GM23338 (cell line): ENCODE results near the gene MEN1. TPM values are rescaled to one million over a fixed set of nuclear protein-coding genes. Genes with fewer than 3 reads are reported as not detected.

ENCODE experiments used
- ATAC-seq: fragments of 200-7000 bp; cut with Tn5 transposase; 3 replicates; pipeline ENCODE4 v1.9.1; 2020
- DNase-seq: peaks from one replicate; pipeline ENCODE4 v3.0.0-alpha.2; 2015; ENCODE audit warnings: low spot score
- H2AFZ ChIP-seq: fragments of 200-600 bp; sonication (generic); 2 replicates; pipeline ENCODE4 v1.8.0; 2016; ENCODE audit warnings: antibody characterized with exemption, mild to moderate bottlenecking, moderate library complexity
- H3F3A ChIP-seq: fragments of 200-600 bp; sonication (generic); replicated peaks from 2 replicates; pipeline ENCODE4 v1.8.0; 2017; ENCODE audit warnings: antibody characterized with exemption, mixed run types, low read depth
- H3K27ac ChIP-seq: fragments of 200-600 bp; sonication (generic); 2 replicates; pipeline ENCODE4 v1.6.1; 2016; ENCODE audit warnings: low read depth
- H3K27me3 ChIP-seq: fragments of 200-600 bp; sonication (generic); 2 replicates; pipeline ENCODE4 v1.8.0; 2016; ENCODE audit warnings: mild to moderate bottlenecking, mixed run types, moderate library complexity; ENCODE audit not compliant: insufficient read depth
- H3K36me3 ChIP-seq: fragments of 200-600 bp; sonication (generic); 2 replicates; pipeline ENCODE4 v1.8.0; 2016; ENCODE audit warnings: mild to moderate bottlenecking; ENCODE audit not compliant: insufficient read depth
- H3K4me1 ChIP-seq: fragments of 200-600 bp; sonication (generic); 2 replicates; pipeline ENCODE4 v1.8.0; 2016; ENCODE audit warnings: mild to moderate bottlenecking, moderate library complexity; ENCODE audit not compliant: insufficient read depth
- H3K4me2 ChIP-seq: fragments of 200-600 bp; sonication (generic); 2 replicates; pipeline ENCODE4 v1.7.1; 2017; ENCODE audit warnings: mixed run types
- H3K4me3 ChIP-seq: fragments of 200-600 bp; sonication (generic); 2 replicates; pipeline ENCODE4 v1.6.1; 2016; ENCODE audit warnings: mixed run types
- H3K79me2 ChIP-seq: fragments of 200-600 bp; sonication (generic); replicated peaks from 2 replicates; pipeline ENCODE4 v1.8.0; 2017; ENCODE audit warnings: mild to moderate bottlenecking; ENCODE audit not compliant: insufficient read depth
- H3K9me2 ChIP-seq: fragments of 200-600 bp; sonication (generic); 2 replicates; pipeline ENCODE4 v1.8.0; 2017; ENCODE audit not compliant: insufficient read depth
- H4K20me1 ChIP-seq: fragments of 200-600 bp; sonication (generic); replicated peaks from 2 replicates; pipeline ENCODE4 v1.8.0; 2017; ENCODE audit warnings: mild to moderate bottlenecking; ENCODE audit not compliant: insufficient read depth
- H3K27ac Mint-ChIP-seq: 2 replicates; pipeline ENCODE4 v1.8.0; 2020; ENCODE audit warnings: inconsistent platforms, mild to moderate bottlenecking, moderate library complexity, mixed read lengths
- H3K27me3 Mint-ChIP-seq: 3 replicates; pipeline ENCODE4 v1.8.0; 2022; ENCODE audit warnings: low read depth, mild to moderate bottlenecking, moderate library complexity, mixed read lengths, inconsistent platforms; ENCODE audit not compliant: insufficient read depth, poor library complexity
- H3K36me3 Mint-ChIP-seq: 3 replicates; pipeline ENCODE4 v1.8.0; 2021; ENCODE audit warnings: low read depth, mild to moderate bottlenecking, inconsistent platforms, moderate library complexity, mixed read lengths
- H3K4me1 Mint-ChIP-seq: 3 replicates; pipeline ENCODE4 v1.8.0; 2020; ENCODE audit warnings: mild to moderate bottlenecking, inconsistent platforms, mixed read lengths
- H3K4me3 Mint-ChIP-seq: 3 replicates; pipeline ENCODE4 v1.8.0; 2021; ENCODE audit warnings: moderate library complexity, mild to moderate bottlenecking, inconsistent platforms, mixed read lengths
- H3K9me3 Mint-ChIP-seq: 3 replicates; pipeline ENCODE4 v1.8.0; 2020; ENCODE audit warnings: moderate library complexity, mild to moderate bottlenecking, inconsistent platforms, mixed read lengths
- CREB1 ChIP-seq: fragments of 250-450 bp; sonication (Bioruptor Pico); IDR thresholded peaks from 2 replicates; pipeline ENCODE4 v1.5.0; 2020; ENCODE audit warnings: low read depth, mild to moderate bottlenecking, moderate library complexity
- CTCF ChIP-seq, 2 experiments: fragments of 200-600 bp in 1 of 2; sonication (generic) in 1 of 2; conservative IDR thresholded peaks; 2 replicates each; pipeline versions ENCODE4 v1.5.1 to v1.6.1; 2016 to 2017; ENCODE audit warnings: antibody characterized with exemption in 2 of 2, low read depth in 2 of 2, mild to moderate bottlenecking in 2 of 2, moderate library complexity in 1 of 2
- ETS1 ChIP-seq: IDR thresholded peaks from 2 replicates; pipeline ENCODE4 v1.6.1; 2016; ENCODE audit warnings: antibody characterized with exemption
- EZH2 ChIP-seq: fragments of 200-600 bp; sonication (generic); IDR thresholded peaks from one replicate; pipeline ENCODE4 v1.8.0; 2017; ENCODE audit warnings: antibody characterized with exemption, mild to moderate bottlenecking, low read depth; ENCODE audit not compliant: unreplicated experiment
- EZH2phosphoT487 ChIP-seq: fragments of 200-600 bp; sonication (generic); IDR thresholded peaks from one replicate; pipeline ENCODE4 v1.8.1; 2018; ENCODE audit warnings: antibody characterized with exemption; ENCODE audit not compliant: unreplicated experiment
- JUNB ChIP-seq: IDR thresholded peaks from one replicate; pipeline ENCODE4 v1.6.1; 2016; ENCODE audit warnings: antibody characterized with exemption; ENCODE audit not compliant: unreplicated experiment
- NANOG ChIP-seq: IDR thresholded peaks from 2 replicates; pipeline ENCODE4 v1.6.1; 2016; ENCODE audit warnings: antibody characterized with exemption, borderline replicate concordance
- POLR2AphosphoS5 ChIP-seq: IDR thresholded peaks from 2 replicates; pipeline ENCODE4 v1.6.1; 2016; ENCODE audit warnings: antibody characterized with exemption, low read depth
- REST ChIP-seq: IDR thresholded peaks from one replicate; pipeline ENCODE4 v1.6.1; 2018; ENCODE audit warnings: antibody characterized with exemption; ENCODE audit not compliant: unreplicated experiment
- STAT1 ChIP-seq: IDR thresholded peaks from one replicate; pipeline ENCODE4 v1.6.1; 2016; ENCODE audit warnings: antibody characterized with exemption; ENCODE audit not compliant: unreplicated experiment
- ZNF114 ChIP-seq: fragments of 250-450 bp; sonication (Bioruptor Pico); IDR thresholded peaks from 2 replicates; pipeline ENCODE4 v1.5.0; 2020; ENCODE audit warnings: mild to moderate bottlenecking, moderate library complexity
- ZNF331 ChIP-seq: fragments of 250-450 bp; sonication (Bioruptor Pico); IDR thresholded peaks from 2 replicates; pipeline ENCODE4 v1.5.0; 2020; ENCODE audit warnings: low read depth, mild to moderate bottlenecking, moderate library complexity
- ZNF462 ChIP-seq: fragments of 250-450 bp; sonication (Bioruptor Pico); IDR thresholded peaks from 2 replicates; pipeline ENCODE4 v1.5.0; 2020; ENCODE audit warnings: mild to moderate bottlenecking, moderate library complexity
- polyA plus RNA-seq: library from polyadenylated mRNA; unstranded; fragments of >200 nt; fragmentation: Nextera tagmentation; extraction: Ambion mirVana; gene quantifications from 2 replicates; pipeline ENCODE4 v1.2.1, GENCODE V29; 2016
- total RNA-seq: library from RNA; depleted of rRNA; stranded (reverse); fragments of >200 nt; shearing (Covaris generic); gene quantifications from 2 replicates; pipeline ENCODE4 v1.2.3, GENCODE V29; 2014

Gene MEN1
- total and polyA plus RNA-seq, 2 experiments from 2014 or later = 31.6 to 45.2 TPM

- no peaks in the 10 kb centered on the region for H3K9me3 Mint-ChIP-seq
- peaks cover 12% of the 10 kb centered on the region for H3K27me3 Mint-ChIP-seq
- H3K27ac Mint-ChIP-seq = no peak overlapping the region
- H3K4me1 ChIP-seq = peaks cover 4% of the 10 kb centered on the region
- no peak for DNase-seq
- H4K20me1 ChIP-seq = no peaks in the 10 kb centered on the region
- no peak overlapping the region for H3K4me2 ChIP-seq
- no peak overlapping the region for H2AFZ ChIP-seq
- TF ChIP-seq ZNF114 (CRISPR knock-in tag) (no peak), ZNF462 (CRISPR knock-in tag) (no peak), REST (no peak), CTCF (conservative IDR thresholded peaks at IDR 0.05; ENCODE audit: low read depth in 2 of 2) (no peak), EZH2 (no peak), JUNB (no peak), EZH2phosphoT487 (no peak), STAT1 (no peak), POLR2AphosphoS5 (no peak), ZNF331 (CRISPR knock-in tag) (no peak), ETS1 (no peak), CREB1 (CRISPR knock-in tag) (no peak), NANOG (no peak)
- no peaks in the 10 kb centered on the region for H3K9me2 ChIP-seq
- H3K27ac ChIP-seq = no peak overlapping the region
- no peaks in the 10 kb centered on the region for H3K36me3 ChIP-seq
- no peak overlapping the region for H3K4me3 Mint-ChIP-seq
- H3K79me2 ChIP-seq = no peaks in the 10 kb centered on the region
- ATAC-seq = no peak
- no peaks in the 10 kb centered on the region; the same call in 2 of the 3 replicates for H3K36me3 Mint-ChIP-seq
- H3K27me3 ChIP-seq = no peaks in the 10 kb centered on the region
- no peak overlapping the region for H3K4me3 ChIP-seq
- no peaks in the 10 kb centered on the region for H3F3A ChIP-seq
- peaks cover 22% of the 10 kb centered on the region for H3K4me1 Mint-ChIP-seq
Measured at GRCh38 chr11:64853709-64854108, 43.4 kb upstream of the MEN1 start.
